Measurements from ENCODE around the gene PHKG1. TPM values are rescaled to one million over a fixed set of nuclear protein-coding genes. Genes with fewer than 3 reads are reported as not detected.
A peak's percentile ranks its signal among the peaks of the same experiment; 100 is the strongest.
"Not testable (repeated sequence)": the region's sequence is repeated elsewhere in the genome, so short reads cannot be mapped to it uniquely, and the experiment has no call there.

PHKG1 gene
- total RNA-seq, 2 donors from 2014 or later = 1.1 to 1.7 TPM

GRCh38 chr7:56051339-56052191, 41.2 kb downstream of the PHKG1 start, which contains the start of the genes CCT6A and PSPH:
TSS of gene CCT6A (plus strand) at chr7:56051765. CDS start at chr7:56051849, 84 bp downstream.
TSS of gene PSPH (minus strand) at chr7:56051444. CDS start at chr7:56021212, 30,232 bp downstream.
- intact Hi-C loops (cut with DNase I) = no loop called here
- Histone ChIP-seq H3K9me3 (no peaks in the 10 kb centered on the region), H3K4me1 (peaks cover 9% of the 10 kb centered on the region), H3K27me3 (no peaks in the 10 kb centered on the region), H3K4me3 (peak within 1 kb of the TSS; percentile 71), H3K36me3 (no peaks in the 10 kb centered on the region), H3K9ac (ENCODE audit: low read depth in 2 of 2, low read length in 2 of 2) (peak within 1 kb of the TSS; percentile 96 to 98), H3K27ac (peak within 1 kb of the TSS; percentile 86)
- DNase-seq = peak; percentile 98
- no peak for TF ChIP-seq CTCF (IDR thresholded peaks at IDR 0.05)

GRCh38 chr7:56051053-56051338, 41.8 kb downstream of the PHKG1 start:
- TF ChIP-seq CTCF (IDR thresholded peaks at IDR 0.05) = no peak
- H3K4me1 ChIP-seq = peaks cover 9% of the 10 kb centered on the region

GRCh38 chr7:56048763-56049162, 44.0 kb downstream of the PHKG1 start:
- intact Hi-C loops (cut with DNase I); H3K36me3 ChIP-seq; H3K9me3 ChIP-seq; H3K4me3 ChIP-seq; H3K27ac ChIP-seq; H3K27me3 ChIP-seq; H3K9ac ChIP-seq (ENCODE audit: low read depth in 2 of 2, low read length in 2 of 2); H3K4me1 ChIP-seq: not testable (repeated sequence)
- DNase-seq = peak; percentile 79

More at GRCh38 chr7:56051053-56051338, 41.8 kb downstream of the PHKG1 start:
- H3K27me3 ChIP-seq = no peaks in the 10 kb centered on the region
- peak overlapping the region; percentile 96 to 98 for H3K9ac ChIP-seq (ENCODE audit: low read depth in 2 of 2, low read length in 2 of 2)
- intact Hi-C loops (cut with DNase I) = no loop called here
- DNase-seq = no peak
- no peaks in the 10 kb centered on the region for H3K36me3 ChIP-seq
- peak overlapping the region; percentile 71 for H3K4me3 ChIP-seq
- H3K27ac ChIP-seq = peak overlapping the region; percentile 86
- H3K9me3 ChIP-seq = no peaks in the 10 kb centered on the region

- no peaks in the 10 kb centered on the region for H3K27me3 ChIP-seq
- no peak overlapping the region for H3K9ac ChIP-seq (ENCODE audit: low read depth in 2 of 2, low read length in 2 of 2)
Observed at GRCh38 chr7:56048245-56048644, 44.5 kb downstream of the PHKG1 start.

GRCh38 chr7:56047446-56048116, 45.2 kb downstream of the PHKG1 start:
- not testable (repeated sequence) for H3K4me1 ChIP-seq

More at GRCh38 chr7:56048245-56048644, 44.5 kb downstream of the PHKG1 start:
- H3K9me3 ChIP-seq = no peaks in the 10 kb centered on the region
- H3K27ac ChIP-seq = no peak overlapping the region
- H3K4me1 ChIP-seq = peaks cover 9% of the 10 kb centered on the region
- H3K4me3 ChIP-seq = no peak overlapping the region
- intact Hi-C loops (cut with DNase I) = no loop called here
- DNase-seq = no peak
- TF ChIP-seq CTCF (IDR thresholded peaks at IDR 0.05) = no peak
- H3K36me3 ChIP-seq = no peaks in the 10 kb centered on the region

GRCh38 chr7:56046721-56047445, 45.9 kb downstream of the PHKG1 start:
- H3K27ac ChIP-seq = peak overlapping the region; percentile 55
- DNase-seq = peak; percentile 20
- no peak for TF ChIP-seq CTCF (IDR thresholded peaks at IDR 0.05)
- H3K4me3 ChIP-seq = no peak overlapping the region
- no peaks in the 10 kb centered on the region for H3K36me3 ChIP-seq
- intact Hi-C loops (cut with DNase I) = no loop called here
- H3K4me1 ChIP-seq = peaks cover 3% of the 10 kb centered on the region
- H3K27me3 ChIP-seq = no peaks in the 10 kb centered on the region
- H3K9ac ChIP-seq (ENCODE audit: low read depth in 2 of 2, low read length in 2 of 2) = no peak overlapping the region
- no peaks in the 10 kb centered on the region for H3K9me3 ChIP-seq

More at GRCh38 chr7:56047446-56048116, 45.2 kb downstream of the PHKG1 start:
- H3K9me3 ChIP-seq; DNase-seq; intact Hi-C loops (cut with DNase I); H3K9ac ChIP-seq (ENCODE audit: low read depth in 2 of 2, low read length in 2 of 2); H3K27me3 ChIP-seq; H3K36me3 ChIP-seq; H3K4me3 ChIP-seq: not testable (repeated sequence)
- peak overlapping the region; percentile 55 for H3K27ac ChIP-seq

- H3K9me3 ChIP-seq; H3K4me3 ChIP-seq; H3K9ac ChIP-seq (ENCODE audit: low read depth in 2 of 2, low read length in 2 of 2); H3K27me3 ChIP-seq; H3K27ac ChIP-seq; H3K4me1 ChIP-seq; H3K36me3 ChIP-seq; intact Hi-C loops (cut with DNase I); DNase-seq: not testable (repeated sequence)
Observed at GRCh38 chr7:56045758-56046157, 47.0 kb downstream of the PHKG1 start.

Measured in colonic mucosa (tissue), 4 donors.